Progenitor cell of endocrine pancreas (in vitro differentiated cells): ENCODE measurements around the gene CTXND2. TPM values are rescaled to one million over a fixed set of nuclear protein-coding genes. Genes with fewer than 3 reads are reported as not detected.
A peak's percentile ranks its signal among the peaks of the same experiment; 100 is the strongest.
"Not testable (repeated sequence)": the region's sequence is repeated elsewhere in the genome, so short reads cannot be mapped to it uniquely, and the experiment has no call there.

Source experiments
- DNase-seq: peaks from one replicate; pipeline ENCODE4 v3.0.0; 2021; ENCODE audit warnings: low spot score; ENCODE audit not compliant: unreplicated experiment
- H3K27ac Mint-ChIP-seq: 2 replicates; pipeline ENCODE4 v1.8.0; 2021; ENCODE audit warnings: mild to moderate bottlenecking, moderate library complexity, mixed read lengths
- H3K27me3 Mint-ChIP-seq: 2 replicates; pipeline ENCODE4 v1.8.0; 2021; ENCODE audit warnings: mixed read lengths
- H3K36me3 Mint-ChIP-seq: 2 replicates; pipeline ENCODE4 v1.8.0; 2022; ENCODE audit warnings: mixed read lengths; ENCODE audit not compliant: insufficient read depth
- H3K4me1 Mint-ChIP-seq: 2 replicates; pipeline ENCODE4 v1.8.0; 2021; ENCODE audit warnings: low read depth, mixed read lengths
- H3K4me3 Mint-ChIP-seq: 2 replicates; pipeline ENCODE4 v1.8.0; 2021; ENCODE audit warnings: low read depth, mild to moderate bottlenecking, moderate library complexity, mixed read lengths
- H3K9me3 Mint-ChIP-seq: 2 replicates; pipeline ENCODE4 v1.8.0; 2021; ENCODE audit warnings: low read depth, mixed read lengths
- CTCF ChIP-seq: fragments of 200-600 bp; sonication (generic); IDR thresholded peaks from one replicate; pipeline ENCODE4 v1.5.0; 2021; ENCODE audit warnings: antibody characterized with exemption, mild to moderate bottlenecking; ENCODE audit not compliant: unreplicated experiment
- total RNA-seq: library from RNA; stranded (reverse); gene quantifications from 2 replicates; pipeline ENCODE4 v1.2.1, GENCODE V29; 2021

The CTXND2 gene
- total RNA-seq, 1 donor from 2014 or later: not detected

DNA sequence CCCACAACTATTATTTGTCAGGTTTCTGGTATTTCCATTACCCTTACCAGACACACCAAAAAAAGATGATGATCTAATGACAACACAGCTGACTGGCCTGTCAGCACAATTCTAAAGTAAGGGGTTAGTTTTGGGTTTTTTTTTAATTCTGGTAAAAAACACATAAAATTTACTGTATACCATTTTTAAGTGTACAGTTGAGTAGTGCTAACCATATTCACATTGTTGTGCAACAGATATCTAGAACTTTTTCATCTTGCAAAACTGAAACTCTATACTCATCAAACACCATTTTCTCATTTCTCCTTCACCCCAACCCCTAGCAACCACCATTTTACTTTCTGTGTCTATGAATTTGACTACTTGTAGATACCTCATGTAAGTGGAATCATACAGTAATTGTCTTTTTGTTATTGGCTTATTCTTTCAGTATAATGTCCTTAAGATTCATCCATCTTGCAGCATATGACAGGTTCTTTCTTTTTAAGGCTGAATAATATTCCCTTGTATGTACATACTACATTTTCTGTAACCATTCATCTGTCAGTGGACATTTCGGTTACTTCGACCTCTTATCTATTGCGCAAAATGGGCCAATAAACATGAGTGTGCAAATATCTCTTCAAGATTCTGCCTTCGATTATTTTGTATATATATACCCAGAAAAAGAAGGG, 40.3 kb upstream of the CTXND2 start:
- H3K27me3 Mint-ChIP-seq: no peaks in the 10 kb centered on the region
- H3K4me1 Mint-ChIP-seq: peaks cover 15% of the 10 kb centered on the region
- no peak for TF ChIP-seq CTCF
- H3K4me3 Mint-ChIP-seq: no peak overlapping the region
- no peak for DNase-seq
- no peak overlapping the region for H3K27ac Mint-ChIP-seq
- H3K9me3 Mint-ChIP-seq: no peaks in the 10 kb centered on the region
- H3K36me3 Mint-ChIP-seq: peaks cover 11% of the 10 kb centered on the region

- not testable (repeated sequence) for H3K4me3 Mint-ChIP-seq, H3K9me3 Mint-ChIP-seq, H3K27me3 Mint-ChIP-seq, DNase-seq, H3K4me1 Mint-ChIP-seq, H3K27ac Mint-ChIP-seq
- H3K36me3 Mint-ChIP-seq: peaks cover 37% of the 10 kb centered on the region
These were observed 36.1 kb upstream of the CTXND2 start for GRCh38 chr1:150850801-150851362.

- H3K4me1 Mint-ChIP-seq, H3K4me3 Mint-ChIP-seq, H3K27me3 Mint-ChIP-seq, DNase-seq, H3K9me3 Mint-ChIP-seq: not testable (repeated sequence)
- Mint-ChIP-seq H3K36me3 (peaks cover 32% of the 10 kb centered on the region), H3K27ac (peak overlapping the region; percentile 77)
These were observed 34.2 kb upstream of the CTXND2 start for GRCh38 chr1:150852734-150853133.

DNA sequence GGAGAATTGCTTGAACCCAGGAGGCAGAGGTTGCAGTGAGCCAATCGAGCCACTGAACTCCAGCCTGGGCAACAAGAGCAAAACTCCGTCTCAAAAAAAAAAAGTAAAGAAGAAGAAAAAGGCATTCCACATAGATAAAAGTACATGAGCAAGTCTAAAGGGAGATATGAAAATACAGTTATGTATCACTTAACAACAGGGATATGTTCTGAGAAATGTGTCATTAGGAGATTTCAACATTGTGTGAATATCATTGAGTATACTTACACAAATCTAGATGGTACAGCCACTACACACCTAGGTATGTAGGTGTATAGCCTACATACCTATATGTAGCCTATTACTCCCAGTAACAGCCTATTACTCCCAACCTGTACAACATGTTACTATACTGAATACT, 23.2 kb upstream of the CTXND2 start:
- Mint-ChIP-seq H3K27me3 (no peaks in the 10 kb centered on the region), H3K27ac (no peak overlapping the region), H3K9me3 (no peaks in the 10 kb centered on the region), H3K36me3 (peaks cover 9% of the 10 kb centered on the region), H3K4me1 (no peaks in the 10 kb centered on the region), H3K4me3 (no peak overlapping the region)
- no peak for DNase-seq
- TF ChIP-seq CTCF: no peak

GRCh38 chr1:150864200-150864599, 22.7 kb upstream of the CTXND2 start:
- not testable (repeated sequence) for DNase-seq, H3K36me3 Mint-ChIP-seq, H3K27ac Mint-ChIP-seq, H3K9me3 Mint-ChIP-seq, H3K4me1 Mint-ChIP-seq, H3K27me3 Mint-ChIP-seq, H3K4me3 Mint-ChIP-seq

DNA sequence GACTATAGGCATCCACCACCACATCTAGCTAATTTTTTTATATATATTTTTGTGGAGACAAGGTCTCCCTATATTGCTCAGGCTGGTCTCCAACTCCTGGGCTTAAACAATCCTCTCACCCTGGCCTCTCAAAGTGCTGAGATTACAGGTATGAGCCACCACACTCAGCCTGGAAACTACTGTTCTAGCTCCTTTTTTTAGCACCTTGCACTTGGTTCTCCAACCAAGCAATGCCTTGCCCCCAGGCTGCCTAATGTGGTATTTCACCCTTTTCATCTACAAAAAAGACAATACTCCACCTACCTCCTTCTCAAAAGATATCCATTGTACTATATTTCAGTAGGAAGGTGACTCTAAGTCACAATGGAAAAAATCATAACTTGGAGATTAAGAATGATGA, 17.3 kb upstream of the CTXND2 start:
- Mint-ChIP-seq H3K4me1 (peaks cover 8% of the 10 kb centered on the region), H3K27me3 (no peaks in the 10 kb centered on the region), H3K4me3 (no peak overlapping the region), H3K9me3 (no peaks in the 10 kb centered on the region), H3K27ac (peak overlapping the region; percentile 52), H3K36me3 (peaks cover 7% of the 10 kb centered on the region)
- no peak for DNase-seq
- TF ChIP-seq CTCF: no peak

DNA sequence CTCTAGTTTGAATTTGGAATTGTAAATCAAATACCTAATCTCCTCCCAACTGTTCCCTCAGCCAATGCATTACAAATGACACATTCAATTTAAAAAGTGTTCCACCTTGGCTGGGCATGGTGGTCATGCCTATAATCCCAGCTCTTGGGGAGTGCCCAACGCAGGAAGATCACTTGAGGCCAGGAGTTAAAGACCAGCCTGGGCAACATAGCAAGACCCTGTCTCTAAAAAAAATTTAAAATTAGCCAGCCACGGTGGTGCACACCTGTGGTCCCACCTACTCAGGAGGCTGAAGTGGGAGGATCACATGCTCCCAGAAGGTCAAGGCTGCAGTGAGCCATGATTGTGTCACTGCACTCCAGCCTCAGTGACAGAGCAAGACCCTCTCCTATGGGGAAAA, 14.4 kb upstream of the CTXND2 start:
- Mint-ChIP-seq H3K4me3 (no peak overlapping the region), H3K36me3 (peaks cover 7% of the 10 kb centered on the region), H3K4me1 (peaks cover 17% of the 10 kb centered on the region), H3K27me3 (no peaks in the 10 kb centered on the region), H3K9me3 (no peaks in the 10 kb centered on the region), H3K27ac (peak overlapping the region; percentile 50)
- DNase-seq: no peak
- TF ChIP-seq CTCF: no peak
